Spleen (tissue), 11 donors: Measurements from ENCODE around the gene NAGS. TPM values are rescaled to one million over a fixed set of nuclear protein-coding genes. Genes with fewer than 3 reads are reported as not detected.
"Not testable (repeated sequence)": the region's sequence is repeated elsewhere in the genome, so short reads cannot be mapped to it uniquely, and the experiment has no call there.

Experiments
- DNase-seq: peaks from one replicate; pipeline ENCODE4 v3.0.0-alpha.2; 2020
- H3K27ac ChIP-seq, 8 donors: fragments of 200-600 bp; sonication (generic) in 7 of 8; 1 replicate in 4 of 8; 2 replicates in 4 of 8; pipeline versions ENCODE4 v1.5.0 to v1.8.0; 2016 to 2021; ENCODE audit warnings: inconsistent platforms in 4 of 8, mild to moderate bottlenecking in 4 of 8, moderate library complexity in 1 of 8
- H3K27me3 ChIP-seq, 7 donors: fragments of 200-600 bp; sonication (generic) in 6 of 7; replicated peaks in 1 of 7; 1 replicate in 4 of 7; 2 replicates in 3 of 7; pipeline versions ENCODE4 v1.5.0 to v1.8.0; 2016 to 2021; ENCODE audit warnings: inconsistent platforms in 3 of 7, mild to moderate bottlenecking in 1 of 7
- H3K36me3 ChIP-seq, 6 donors: fragments of 200-600 bp; sonication (generic) in 5 of 6; 1 replicate in 4 of 6; 2 replicates in 2 of 6; pipeline versions ENCODE4 v1.5.0 to v1.8.0; 2016 to 2021; ENCODE audit warnings: inconsistent platforms in 2 of 6
- H3K4me1 ChIP-seq, 6 donors: fragments of 200-600 bp; sonication (generic) in 5 of 6; 1 replicate in 3 of 6; 2 replicates in 3 of 6; pipeline versions ENCODE4 v1.5.0 to v1.8.0; 2016 to 2021; ENCODE audit warnings: inconsistent platforms in 3 of 6
- H3K4me3 ChIP-seq, 8 donors: fragments of 200-600 bp; sonication (generic) in 7 of 8; 1 replicate in 4 of 8; 2 replicates in 4 of 8; pipeline versions ENCODE4 v1.5.0 to v1.8.0; 2016 to 2021; ENCODE audit warnings: inconsistent platforms in 4 of 8, mild to moderate bottlenecking in 4 of 8, moderate library complexity in 2 of 8
- H3K9me3 ChIP-seq, 8 donors: fragments of 200-600 bp; sonication (generic) in 7 of 8; 1 replicate in 4 of 8; 2 replicates in 4 of 8; pipeline versions ENCODE4 v1.5.0 to v1.8.0; 2016 to 2021; ENCODE audit warnings: inconsistent platforms in 4 of 8
- POLR2A ChIP-seq, 3 donors: fragments of 450-650 bp; IDR thresholded peaks; one replicate each; pipeline ENCODE4 v1.5.1; 2017; ENCODE audit warnings: antibody characterized with exemption in 3 of 3, mild to moderate bottlenecking in 1 of 3
- POLR2AphosphoS5 ChIP-seq, 3 donors: sonication (generic); formaldehyde crosslinking; IDR thresholded peaks; one replicate each; pipeline ENCODE4 v1.5.1; 2017; ENCODE audit warnings: antibody characterized with exemption in 3 of 3
- WGBS, 5 donors: extraction: QIAGEN DNeasy Blood & Tissue Kit in 3 of 5; methylation state at CpG; one replicate each; pipeline versions ENCODE4 v1.1.5 to v1.1.7; 2013 to 2018; 5-methylcytosine and 5-hydroxymethylcytosine counted together
- intact Hi-C: fragments of 100-400 bp; cut with DNase I; formaldehyde crosslinking; loops from one replicate; pipeline ENCODE4 v1.15.0; 2023; ENCODE audit warnings: low total_unique reads
- polyA plus RNA-seq, 3 donors: library from polyadenylated mRNA; stranded (reverse); fragments of 200-250 nt; gene quantifications; one replicate each; pipeline ENCODE4 v1.2.1, GENCODE V29; 2013
- total RNA-seq, 7 donors: library from RNA; depleted of rRNA in 3 of 7; stranded (reverse); fragments of >200 nt in 3 of 7; fragmentation: NEBNext Ultra II Directional in 4 of 7; extraction: Animal tissue kit (Norgen Biotek cat#: 25700) in 4 of 7; gene quantifications; one replicate each; pipeline versions ENCODE4 v1.1.0 to v1.2.1, GENCODE V29; 2016 to 2021
- TF ChIP-seq, protein P1 (sequence below), 11 experiments: fragments of 200-600 bp in 7 of 11; fragments of 450-650 bp in 4 of 11; sonication (generic) in 4 of 11; IDR thresholded peaks in 8 of 11; conservative IDR thresholded peaks in 3 of 11; 1 replicate in 7 of 11; 2 replicates in 4 of 11; pipeline versions ENCODE4 v1.4.0 to v1.8.0; 2016 to 2021; ENCODE audit warnings: antibody characterized with exemption in 11 of 11, inconsistent platforms in 4 of 11, mild to moderate bottlenecking in 1 of 11
- donor health status: healthy with polysubstance abuse.
- donor health status: DM: no; HTN: no; CAD: no; lungs with moderate emphysema.
- donor health status: DM: no; HTN: no; CAD: no.
- donor health status: Bipolar disorder and iron deficiency.
- donor health status: healthy.
- donor health status: DM: no; HTN: no; CAD: no.
- donor health status: DM: yes; HTN: yes; CAD: no.

The NAGS gene
- total and polyA plus RNA-seq, 10 donors, result 0.39 to 1.8 (median 0.91) TPM

DNA sequence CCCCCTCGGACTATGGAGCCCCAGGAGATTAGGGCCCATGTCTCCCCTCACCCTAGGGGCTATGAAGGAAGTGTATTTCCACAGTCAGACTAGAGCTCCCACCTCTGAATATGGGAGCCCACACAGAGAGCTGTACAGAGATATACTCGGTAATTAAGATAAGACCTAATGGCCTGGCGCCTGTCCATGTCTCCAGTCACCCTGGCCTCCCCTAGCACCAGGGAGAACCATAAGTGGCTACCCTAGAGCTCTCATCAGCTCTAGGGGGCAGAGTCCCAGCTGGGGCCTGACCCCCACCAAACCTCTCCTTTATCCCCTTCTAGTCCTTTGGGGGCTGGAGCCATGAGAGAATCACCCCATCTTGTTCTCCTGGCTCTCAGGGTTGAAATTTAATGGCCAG lies 8.0 kb downstream of the NAGS start:
- peaks cover 16 to 45% (median 32%) of the 10 kb centered on the region in 6 donors for H3K4me1 ChIP-seq
- H3K36me3 ChIP-seq, result peaks cover 0 to 43% (median 6%) of the 10 kb centered on the region in 6 donors
- DNase-seq, result no peak
- intact Hi-C loops, result no loop called here
- no peak overlapping the region for H3K4me3 ChIP-seq
- TF ChIP-seq POLR2AphosphoS5 (IDR thresholded peaks at IDR 0.05) (no peak), POLR2A (IDR thresholded peaks at IDR 0.05) (no peak)
- TF ChIP-seq, protein P1, sequence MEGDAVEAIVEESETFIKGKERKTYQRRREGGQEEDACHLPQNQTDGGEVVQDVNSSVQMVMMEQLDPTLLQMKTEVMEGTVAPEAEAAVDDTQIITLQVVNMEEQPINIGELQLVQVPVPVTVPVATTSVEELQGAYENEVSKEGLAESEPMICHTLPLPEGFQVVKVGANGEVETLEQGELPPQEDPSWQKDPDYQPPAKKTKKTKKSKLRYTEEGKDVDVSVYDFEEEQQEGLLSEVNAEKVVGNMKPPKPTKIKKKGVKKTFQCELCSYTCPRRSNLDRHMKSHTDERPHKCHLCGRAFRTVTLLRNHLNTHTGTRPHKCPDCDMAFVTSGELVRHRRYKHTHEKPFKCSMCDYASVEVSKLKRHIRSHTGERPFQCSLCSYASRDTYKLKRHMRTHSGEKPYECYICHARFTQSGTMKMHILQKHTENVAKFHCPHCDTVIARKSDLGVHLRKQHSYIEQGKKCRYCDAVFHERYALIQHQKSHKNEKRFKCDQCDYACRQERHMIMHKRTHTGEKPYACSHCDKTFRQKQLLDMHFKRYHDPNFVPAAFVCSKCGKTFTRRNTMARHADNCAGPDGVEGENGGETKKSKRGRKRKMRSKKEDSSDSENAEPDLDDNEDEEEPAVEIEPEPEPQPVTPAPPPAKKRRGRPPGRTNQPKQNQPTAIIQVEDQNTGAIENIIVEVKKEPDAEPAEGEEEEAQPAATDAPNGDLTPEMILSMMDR (IDR thresholded peaks at IDR 0.05 in 8 of 11, conservative IDR thresholded peaks at IDR 0.05 in 3 of 11), result no peak
- no peaks in the 10 kb centered on the region for H3K9me3 ChIP-seq
- H3K27me3 ChIP-seq, result peaks cover 0 to 9% (median 0%) of the 10 kb centered on the region in 7 donors
- H3K27ac ChIP-seq, result no peak overlapping the region
- 80 to 95% (median 92%) methylated on average over 1 to 3 of the region's 3 CpGs for WGBS, 5 donors

- no peak for DNase-seq
- Histone ChIP-seq H3K27me3 (peaks cover 0 to 4% (median 0%) of the 10 kb centered on the region in 7 donors), H3K4me3 (no peak overlapping the region), H3K9me3 (no peaks in the 10 kb centered on the region), H3K27ac (no peak overlapping the region), H3K4me1 (peaks cover 11 to 41% (median 28%) of the 10 kb centered on the region in 6 donors), H3K36me3 (peaks cover 0 to 43% (median 6%) of the 10 kb centered on the region in 6 donors)
- TF ChIP-seq POLR2A (IDR thresholded peaks at IDR 0.05) (no peak), POLR2AphosphoS5 (IDR thresholded peaks at IDR 0.05) (no peak)
- TF ChIP-seq, protein P1 (IDR thresholded peaks at IDR 0.05 in 8 of 11, conservative IDR thresholded peaks at IDR 0.05 in 3 of 11), result no peak
- WGBS, 5 donors, result 95 to 98% (median 97%) methylated on average over 6 to 14 of the region's 14 CpGs
- intact Hi-C loops, result no loop called here
Observed at GRCh38 chr17:44012874-44013273, 8.5 kb downstream of the NAGS start.

- peaks cover 8 to 31% (median 20%) of the 10 kb centered on the region in 6 donors for H3K4me1 ChIP-seq
- peak overlapping the region; percentile 53 to 97 (median 81) for H3K4me3 ChIP-seq
- no peak for DNase-seq
- no peaks in the 10 kb centered on the region for H3K27me3 ChIP-seq
- no peaks in the 10 kb centered on the region for H3K9me3 ChIP-seq
- intact Hi-C loops, result no loop called here
- no peak for TF ChIP-seq POLR2A (IDR thresholded peaks at IDR 0.05)
- TF ChIP-seq, protein P1 (IDR thresholded peaks at IDR 0.05 in 8 of 11, conservative IDR thresholded peaks at IDR 0.05 in 3 of 11), result no peak
- no peak for TF ChIP-seq POLR2AphosphoS5 (IDR thresholded peaks at IDR 0.05)
- H3K36me3 ChIP-seq, result peaks cover 0 to 43% (median 6%) of the 10 kb centered on the region in 6 donors
- peak overlapping the region in 4 of 8 donors; percentile 71 to 86 (median 81) for H3K27ac ChIP-seq
- WGBS, 5 donors, result 17 to 56% (median 23%) methylated on average over 3 to 12 of the region's 12 CpGs
Observed at GRCh38 chr17:44014133-44014436, 9.7 kb downstream of the NAGS start.

DNA sequence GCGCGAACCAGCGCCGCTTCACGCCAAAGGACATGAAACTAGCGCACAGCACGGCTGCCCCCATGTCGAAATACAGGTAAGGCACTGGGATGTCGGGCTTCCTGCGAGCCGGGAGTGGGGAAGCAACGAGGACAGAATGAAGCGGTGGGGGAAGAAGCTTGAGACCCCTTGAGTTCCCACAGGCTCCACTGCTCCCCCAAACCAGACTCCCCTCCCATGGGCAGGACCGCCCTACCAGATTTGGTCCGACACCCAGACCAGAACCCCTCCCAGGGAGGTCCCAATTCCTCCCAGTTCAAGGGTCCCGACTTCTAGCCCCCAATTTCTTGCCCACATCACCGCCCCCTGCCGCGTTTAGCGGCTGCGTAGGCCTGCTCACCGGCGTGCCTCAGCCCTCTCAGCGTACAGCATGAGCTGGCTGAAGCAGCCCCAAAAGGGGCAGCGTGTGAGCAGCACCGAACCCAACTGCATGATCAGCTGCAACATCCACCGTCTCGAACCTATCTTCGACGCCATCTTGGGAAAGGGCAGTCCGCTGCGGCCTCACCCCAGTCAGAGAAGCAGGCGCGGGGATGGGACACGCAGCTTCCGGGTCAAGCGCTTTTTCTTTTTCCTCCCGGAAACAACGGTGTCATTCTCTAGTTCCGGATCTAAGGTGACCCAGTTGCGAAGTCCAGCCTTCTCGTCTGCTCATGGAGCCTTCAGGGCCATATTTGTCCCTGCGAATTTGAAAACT lies 10.2 kb downstream of the NAGS start, which contains the start of gene TMEM101:
TSS of gene TMEM101 (minus strand) at position 527 of the 736 bp plus-strand sequence. CDS start at position 516, 11 bp downstream.
- peak within 1 kb of the TSS; percentile 21 to 86 (median 72) for H3K27ac ChIP-seq
- peak within 1 kb of the TSS; percentile 53 to 97 (median 81) for H3K4me3 ChIP-seq
- intact Hi-C loops, result no loop called here
- TF ChIP-seq POLR2A (IDR thresholded peaks at IDR 0.05), result peak in 1 of 3 donors; percentile 98
- TF ChIP-seq, protein P1 (IDR thresholded peaks at IDR 0.05 in 8 of 11, conservative IDR thresholded peaks at IDR 0.05 in 3 of 11), result peak in 2 of 11 experiments; percentile 14 to 21
- TF ChIP-seq POLR2AphosphoS5 (IDR thresholded peaks at IDR 0.05), result peak; percentile 87 to 93 (median 90)
- no peaks in the 10 kb centered on the region for H3K9me3 ChIP-seq
- WGBS, 5 donors, result 0 to 2% (median 1%) methylated on average over 27 to 43 of the region's 43 CpGs
- peaks cover 8 to 31% (median 20%) of the 10 kb centered on the region in 6 donors for H3K4me1 ChIP-seq
- H3K36me3 ChIP-seq, result peaks cover 0 to 39% (median 6%) of the 10 kb centered on the region in 6 donors
- no peaks in the 10 kb centered on the region for H3K27me3 ChIP-seq
- DNase-seq, result peak; percentile 95

- DNase-seq, intact Hi-C loops, H3K4me1 ChIP-seq, H3K27ac ChIP-seq, H3K9me3 ChIP-seq, H3K27me3 ChIP-seq, H3K4me3 ChIP-seq: not testable (repeated sequence)
- WGBS, 5 donors, result 94 to 98% (median 96%) methylated on average over 7 of the region's 7 CpGs
- H3K36me3 ChIP-seq, result peaks cover 0 to 49% (median 8%) of the 10 kb centered on the region in 6 donors
Observed at GRCh38 chr17:44021227-44021626, 16.8 kb downstream of the NAGS start.
